ENCODE results near the gene LINGO3.

The LINGO3 gene

GRCh38 chr19:2341244-2341751, 33.3 kb upstream of the LINGO3 start:
- TF ChIP-seq CTCF (IDR thresholded peaks at IDR 0.05; ENCODE audit: low read depth, low read length), result no peak
- H3K27me3 ChIP-seq (ENCODE audit: insufficient read depth, low read depth, severe bottlenecking), result no peaks in the 10 kb centered on the region
- DNase-seq, result no peak
- H3K4me3 ChIP-seq (ENCODE audit: low read depth, low read length), result no peak overlapping the region
- H3K36me3 ChIP-seq, result peaks cover 38% of the 10 kb centered on the region
- no peak overlapping the region for H3K27ac ChIP-seq
- no peaks in the 10 kb centered on the region for H3K9me3 ChIP-seq (ENCODE audit: severe bottlenecking)

GRCh38 chr19:2340496-2341243, 32.7 kb upstream of the LINGO3 start:
- no peak for TF ChIP-seq CTCF (IDR thresholded peaks at IDR 0.05; ENCODE audit: low read depth, low read length)
- H3K27ac ChIP-seq, result no peak overlapping the region
- H3K4me3 ChIP-seq (ENCODE audit: low read depth, low read length), result no peak overlapping the region
- DNase-seq, result no peak
- H3K27me3 ChIP-seq (ENCODE audit: insufficient read depth, low read depth, severe bottlenecking), result no peaks in the 10 kb centered on the region
- H3K9me3 ChIP-seq (ENCODE audit: severe bottlenecking), result no peaks in the 10 kb centered on the region
- H3K36me3 ChIP-seq, result peaks cover 44% of the 10 kb centered on the region

GRCh38 chr19:2339644-2340310, 31.8 kb upstream of the LINGO3 start:
- TF ChIP-seq CTCF (IDR thresholded peaks at IDR 0.05; ENCODE audit: low read depth, low read length), result no peak
- no peaks in the 10 kb centered on the region for H3K9me3 ChIP-seq (ENCODE audit: severe bottlenecking)
- peaks cover 42% of the 10 kb centered on the region for H3K36me3 ChIP-seq
- no peak overlapping the region for H3K27ac ChIP-seq
- no peak for DNase-seq
- no peaks in the 10 kb centered on the region for H3K27me3 ChIP-seq (ENCODE audit: insufficient read depth, low read depth, severe bottlenecking)
- H3K4me3 ChIP-seq (ENCODE audit: low read depth, low read length), result no peak overlapping the region

- H3K9me3 ChIP-seq (ENCODE audit: severe bottlenecking), result no peaks in the 10 kb centered on the region
- H3K27ac ChIP-seq, result no peak overlapping the region
- TF ChIP-seq CTCF (IDR thresholded peaks at IDR 0.05; ENCODE audit: low read depth, low read length), result no peak
- H3K4me3 ChIP-seq (ENCODE audit: low read depth, low read length), result no peak overlapping the region
- no peaks in the 10 kb centered on the region for H3K27me3 ChIP-seq (ENCODE audit: insufficient read depth, low read depth, severe bottlenecking)
- H3K36me3 ChIP-seq, result peaks cover 44% of the 10 kb centered on the region
- no peak for DNase-seq
These were observed 31.0 kb upstream of the LINGO3 start for GRCh38 chr19:2338751-2339643.

- Histone ChIP-seq H3K9me3 (ENCODE audit: severe bottlenecking) (no peaks in the 10 kb centered on the region), H3K27ac (no peak overlapping the region), H3K27me3 (ENCODE audit: insufficient read depth, low read depth, severe bottlenecking) (no peaks in the 10 kb centered on the region), H3K4me3 (ENCODE audit: low read depth, low read length) (no peak overlapping the region), H3K36me3 (peaks cover 40% of the 10 kb centered on the region)
- TF ChIP-seq CTCF (IDR thresholded peaks at IDR 0.05; ENCODE audit: low read depth, low read length), result no peak
- no peak for DNase-seq
These were observed 30.2 kb upstream of the LINGO3 start for GRCh38 chr19:2338055-2338615.

All from WERI-Rb-1 (cell line).